Left lung (tissue), 10 donors: Measurements from ENCODE around the gene CCDC60. TPM values are rescaled to one million over a fixed set of nuclear protein-coding genes. Genes with fewer than 3 reads are reported as not detected.

Experiments
- ATAC-seq: fragments of 200-7000 bp; cut with Tn5 transposase; one replicate; pipeline ENCODE4 v1.9.1; 2020; ENCODE audit warnings: moderate library complexity
- DNase-seq, 4 donors: peaks; one replicate each; pipeline ENCODE4 v3.0.0-alpha.2; 2013 to 2020
- H3K27ac ChIP-seq, 2 donors: fragments of 200-600 bp; sonication (generic) in 1 of 2; one replicate each; pipeline versions ENCODE4 v1.5.0 to v1.8.0; 2020 to 2021
- H3K27me3 ChIP-seq, 2 donors: fragments of 200-600 bp; sonication (generic) in 1 of 2; one replicate each; pipeline versions ENCODE4 v1.5.0 to v1.8.0; 2020 to 2021
- H3K36me3 ChIP-seq, 2 donors: fragments of 200-600 bp; sonication (generic) in 1 of 2; one replicate each; pipeline versions ENCODE4 v1.5.0 to v1.8.0; 2020 to 2021
- H3K4me1 ChIP-seq, 2 donors: fragments of 200-600 bp; one replicate each; pipeline ENCODE4 v1.8.0; 2021
- H3K4me3 ChIP-seq, 2 donors: fragments of 200-600 bp; sonication (generic) in 1 of 2; one replicate each; pipeline versions ENCODE4 v1.5.0 to v1.8.0; 2020 to 2021; ENCODE audit warnings: mild to moderate bottlenecking in 1 of 2
- H3K9me3 ChIP-seq, 2 donors: fragments of 200-600 bp; sonication (generic) in 1 of 2; one replicate each; pipeline versions ENCODE4 v1.5.0 to v1.8.0; 2020 to 2021
- CTCF ChIP-seq, 2 donors: fragments of 200-600 bp; sonication (generic) in 1 of 2; IDR thresholded peaks; one replicate each; pipeline versions ENCODE4 v1.5.0 to v1.8.0; 2021; ENCODE audit warnings: antibody characterized with exemption in 2 of 2
- intact Hi-C, 2 donors: fragments of 100-400 bp; cut with DNase I; formaldehyde crosslinking; loops; one replicate each; pipeline versions ENCODE4 v1.11.2 to v1.14.2; 2022
- polyA plus RNA-seq, 6 donors: library from polyadenylated mRNA; unstranded; fragments of 120-200 nt; gene quantifications; one replicate each; pipeline ENCODE4 v1.2.1, GENCODE V29; 2013; ENCODE audit not compliant: insufficient read length in 6 of 6
- total RNA-seq, 2 donors: library from RNA; stranded (reverse); fragmentation: NEBNext Ultra II Directional; extraction: Animal tissue kit (Norgen Biotek cat#: 25700); gene quantifications; one replicate each; pipeline ENCODE4 v1.2.1, GENCODE V29; 2021
- donor health status: DM: no; HTN: yes; CAD: no.
- donor health status: DM: no; HTN: no; CAD: no.

Gene CCDC60
- total and polyA plus RNA-seq, 8 donors, result 0.47 to 2.4 (median 1.8) TPM; not detected in 1

- ATAC-seq, result no peak
- TF ChIP-seq CTCF (IDR thresholded peaks at IDR 0.05), result no peak
- intact Hi-C loops, result no loop called here
- H3K4me3 ChIP-seq, result no peak overlapping the region
- no peaks in the 10 kb centered on the region for H3K4me1 ChIP-seq
- DNase-seq, result no peak
- H3K36me3 ChIP-seq, result no peaks in the 10 kb centered on the region
- H3K27ac ChIP-seq, result no peak overlapping the region
- no peaks in the 10 kb centered on the region for H3K9me3 ChIP-seq
- no peaks in the 10 kb centered on the region for H3K27me3 ChIP-seq
Measured at GRCh38 chr12:119546340-119546739, 211.8 kb downstream of the CCDC60 start.

- DNase-seq (no peak), ATAC-seq (no peak)
- Histone ChIP-seq H3K4me1 (no peaks in the 10 kb centered on the region), H3K9me3 (no peaks in the 10 kb centered on the region), H3K4me3 (no peak overlapping the region), H3K27me3 (no peaks in the 10 kb centered on the region), H3K36me3 (no peaks in the 10 kb centered on the region), H3K27ac (no peak overlapping the region)
- no peak for TF ChIP-seq CTCF (IDR thresholded peaks at IDR 0.05)
- intact Hi-C loops, result no loop called here
Measured at GRCh38 chr12:119547001-119547400, 212.5 kb downstream of the CCDC60 start.

GRCh38 chr12:119556854-119557253 is 222.3 kb downstream of the CCDC60 start:
- intact Hi-C loops, result no loop called here
- no peak for ATAC-seq
- H3K9me3 ChIP-seq, result no peaks in the 10 kb centered on the region
- TF ChIP-seq CTCF (IDR thresholded peaks at IDR 0.05), result no peak
- H3K4me3 ChIP-seq, result no peak overlapping the region
- H3K27ac ChIP-seq, result no peak overlapping the region
- H3K4me1 ChIP-seq, result no peaks in the 10 kb centered on the region
- DNase-seq, result no peak
- H3K27me3 ChIP-seq, result no peaks in the 10 kb centered on the region
- no peaks in the 10 kb centered on the region for H3K36me3 ChIP-seq

GRCh38 chr12:119565404-119565803 is 230.9 kb downstream of the CCDC60 start:
- no peaks in the 10 kb centered on the region for H3K27me3 ChIP-seq
- no peaks in the 10 kb centered on the region for H3K9me3 ChIP-seq
- no peak overlapping the region for H3K27ac ChIP-seq
- DNase-seq (no peak), ATAC-seq (no peak)
- H3K4me1 ChIP-seq, result no peaks in the 10 kb centered on the region
- H3K4me3 ChIP-seq, result no peak overlapping the region
- intact Hi-C loops, result no loop called here
- TF ChIP-seq CTCF (IDR thresholded peaks at IDR 0.05), result no peak
- H3K36me3 ChIP-seq, result no peaks in the 10 kb centered on the region

- Histone ChIP-seq H3K4me1 (no peaks in the 10 kb centered on the region), H3K36me3 (no peaks in the 10 kb centered on the region), H3K27ac (no peak overlapping the region), H3K4me3 (no peak overlapping the region), H3K9me3 (no peaks in the 10 kb centered on the region), H3K27me3 (no peaks in the 10 kb centered on the region)
- DNase-seq (no peak), ATAC-seq (no peak)
- intact Hi-C loops, result no loop called here
- no peak for TF ChIP-seq CTCF (IDR thresholded peaks at IDR 0.05)
Measured at GRCh38 chr12:119570771-119571170, 236.2 kb downstream of the CCDC60 start.
